H1 (cell line): ENCODE data around the gene CORO1C. TPM values are rescaled to one million over a fixed set of nuclear protein-coding genes. Genes with fewer than 3 reads are reported as not detected.

Experiments used
- CEBPB ChIP-seq: IDR thresholded peaks from 2 replicates; pipeline ENCODE4 v1.6.1; 2012; ENCODE audit warnings: low read depth, low read length
- FOSL1 ChIP-seq: IDR thresholded peaks from 2 replicates; pipeline ENCODE4 v1.6.1; 2011; ENCODE audit warnings: mild to moderate bottlenecking, low read depth, low read length, moderate library complexity; ENCODE audit not compliant: insufficient read depth
- POLR2AphosphoS5 ChIP-seq: IDR thresholded peaks from 2 replicates; pipeline ENCODE4 v1.6.1; 2011; ENCODE audit warnings: low read depth, low read length
- TCF12 ChIP-seq: IDR thresholded peaks from 2 replicates; pipeline ENCODE4 v1.6.1; 2011; ENCODE audit warnings: low read depth, mild to moderate bottlenecking, low read length
- polyA plus RNA-seq, 7 experiments: library from polyadenylated mRNA; depleted of rRNA in 3 of 7; stranded (reverse) in 5 of 7; unstranded in 2 of 7; fragments of >200 nt in 5 of 7; fragments of 200-250 nt in 2 of 7; gene quantifications; 1 replicate in 5 of 7; 2 replicates in 1 of 7; 4 replicates in 1 of 7; pipeline versions ENCODE4 v1.2.1 to v1.2.3, GENCODE V29; 2011 to 2013; ENCODE audit warnings: missing spikeins in 2 of 7, mixed read lengths in 2 of 7
- total RNA-seq: library from RNA; stranded (reverse); fragmentation: NEBNext Ultra II Directional; extraction: Animal tissue kit (Norgen Biotek cat#: 25700); gene quantifications from 2 replicates; pipeline ENCODE4 v1.2.1, GENCODE V29; 2021

The CORO1C gene
- total and polyA plus RNA-seq, 2 of the 8 experiments (the other 6 are each of a cell fraction or from before 2014, with no cell fraction given), result 72.7 to 120 TPM

DNA sequence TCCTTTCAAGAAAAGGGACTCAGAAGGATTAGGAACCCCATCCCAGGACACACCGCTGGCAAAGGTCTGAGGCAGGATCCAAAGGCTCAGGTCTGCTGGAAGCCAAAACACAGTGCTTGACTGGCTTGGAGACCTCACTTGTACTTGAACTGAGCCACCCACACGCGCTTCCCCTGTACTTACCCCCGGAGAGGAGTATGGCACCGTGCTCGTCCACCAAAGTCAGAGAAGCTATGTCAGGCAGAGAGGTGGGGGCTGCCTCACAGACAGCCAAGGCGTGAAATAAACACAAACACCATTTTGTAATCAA is 86.6 kb downstream of the CORO1C start (continued):
- TF ChIP-seq FOSL1, result no peak
- TF ChIP-seq TCF12, result no peak
- TF ChIP-seq POLR2AphosphoS5, result no peak
- TF ChIP-seq CEBPB, result no peak
